ENCODE measurements around the gene CAGE1. TPM values are rescaled to one million over a fixed set of nuclear protein-coding genes. Genes with fewer than 3 reads are reported as not detected.
A peak's percentile ranks its signal among the peaks of the same experiment; 100 is the strongest.
"Not testable (repeated sequence)": the region's sequence is repeated elsewhere in the genome, so short reads cannot be mapped to it uniquely, and the experiment has no call there.

The CAGE1 gene
- total and polyA plus RNA-seq, 2 experiments from 2014 or later = 0.17 TPM; not detected in 1

GRCh38 chr6:7378740-7379139, 10.8 kb downstream of the CAGE1 start:
- no peak overlapping the region for H3K4me3 ChIP-seq
- TF ChIP-seq EZH2phosphoT487 (IDR thresholded peaks at IDR 0.05; ENCODE audit: low read depth, severe bottlenecking, unreplicated experiment) (no peak), EZH2 (IDR thresholded peaks at IDR 0.05; ENCODE audit: borderline replicate concordance) (no peak)
- TF ChIP-seq, protein P1, sequence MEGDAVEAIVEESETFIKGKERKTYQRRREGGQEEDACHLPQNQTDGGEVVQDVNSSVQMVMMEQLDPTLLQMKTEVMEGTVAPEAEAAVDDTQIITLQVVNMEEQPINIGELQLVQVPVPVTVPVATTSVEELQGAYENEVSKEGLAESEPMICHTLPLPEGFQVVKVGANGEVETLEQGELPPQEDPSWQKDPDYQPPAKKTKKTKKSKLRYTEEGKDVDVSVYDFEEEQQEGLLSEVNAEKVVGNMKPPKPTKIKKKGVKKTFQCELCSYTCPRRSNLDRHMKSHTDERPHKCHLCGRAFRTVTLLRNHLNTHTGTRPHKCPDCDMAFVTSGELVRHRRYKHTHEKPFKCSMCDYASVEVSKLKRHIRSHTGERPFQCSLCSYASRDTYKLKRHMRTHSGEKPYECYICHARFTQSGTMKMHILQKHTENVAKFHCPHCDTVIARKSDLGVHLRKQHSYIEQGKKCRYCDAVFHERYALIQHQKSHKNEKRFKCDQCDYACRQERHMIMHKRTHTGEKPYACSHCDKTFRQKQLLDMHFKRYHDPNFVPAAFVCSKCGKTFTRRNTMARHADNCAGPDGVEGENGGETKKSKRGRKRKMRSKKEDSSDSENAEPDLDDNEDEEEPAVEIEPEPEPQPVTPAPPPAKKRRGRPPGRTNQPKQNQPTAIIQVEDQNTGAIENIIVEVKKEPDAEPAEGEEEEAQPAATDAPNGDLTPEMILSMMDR (IDR thresholded peaks at IDR 0.05; ENCODE audit: poor library complexity) = no peak
- H3K4me1 ChIP-seq (ENCODE audit: insufficient read depth) = no peaks in the 10 kb centered on the region
- H3K36me3 ChIP-seq (replicated peaks; ENCODE audit: insufficient read depth, low read depth) = no peaks in the 10 kb centered on the region
- H2AFZ ChIP-seq = no peak overlapping the region
- H3K27me3 ChIP-seq = no peaks in the 10 kb centered on the region
- no peak overlapping the region for H3K4me2 ChIP-seq
- no peaks in the 10 kb centered on the region for H4K20me1 ChIP-seq (ENCODE audit: insufficient read depth, poor library complexity, severe bottlenecking)
- WGBS (ENCODE audit: low lambda C conversion rate, missing lambda C conversion rate) = 69% methylated on average over 4 of the region's 4 CpGs
- no peak overlapping the region for H3K27ac ChIP-seq
- H3K9me2 ChIP-seq (replicated peaks; ENCODE audit: insufficient read depth) = no peaks in the 10 kb centered on the region
- H3K9me3 ChIP-seq (ENCODE audit: low read depth) = no peaks in the 10 kb centered on the region
- H3K79me2 ChIP-seq = no peaks in the 10 kb centered on the region
- DNase-seq (ENCODE audit: low spot score) = no peak

GRCh38 chr6:7377961-7378360, 11.6 kb downstream of the CAGE1 start:
- no peaks in the 10 kb centered on the region for H3K9me2 ChIP-seq (replicated peaks; ENCODE audit: insufficient read depth)
- no peaks in the 10 kb centered on the region for H3K9me3 ChIP-seq (ENCODE audit: low read depth)
- H3K4me1 ChIP-seq (ENCODE audit: insufficient read depth) = no peaks in the 10 kb centered on the region
- no peak for TF ChIP-seq EZH2 (IDR thresholded peaks at IDR 0.05; ENCODE audit: borderline replicate concordance)
- TF ChIP-seq EZH2phosphoT487 (IDR thresholded peaks at IDR 0.05; ENCODE audit: low read depth, severe bottlenecking, unreplicated experiment) = no peak
- H4K20me1 ChIP-seq (ENCODE audit: insufficient read depth, poor library complexity, severe bottlenecking) = no peaks in the 10 kb centered on the region
- no peaks in the 10 kb centered on the region for H3K79me2 ChIP-seq
- H2AFZ ChIP-seq = no peak overlapping the region
- H3K27ac ChIP-seq = no peak overlapping the region
- DNase-seq (ENCODE audit: low spot score) = no peak
- 100% methylated on average over 1 of the region's 1 CpG for WGBS (ENCODE audit: low lambda C conversion rate, missing lambda C conversion rate)
- no peaks in the 10 kb centered on the region for H3K27me3 ChIP-seq
- H3K4me3 ChIP-seq = no peak overlapping the region
- H3K4me2 ChIP-seq = no peak overlapping the region
- H3K36me3 ChIP-seq (replicated peaks; ENCODE audit: insufficient read depth, low read depth) = no peaks in the 10 kb centered on the region

GRCh38 chr6:7373739-7374138, 15.8 kb downstream of the CAGE1 start:
- H3K4me3 ChIP-seq = no peak overlapping the region
- H3K9me2 ChIP-seq (replicated peaks; ENCODE audit: insufficient read depth) = no peaks in the 10 kb centered on the region
- H3K27me3 ChIP-seq = no peaks in the 10 kb centered on the region
- no peak for DNase-seq (ENCODE audit: low spot score)
- peak overlapping the region; percentile 40 for H2AFZ ChIP-seq
- no peak overlapping the region for H3K27ac ChIP-seq
- 80% methylated on average over 3 of the region's 3 CpGs for WGBS (ENCODE audit: low lambda C conversion rate, missing lambda C conversion rate)
- no peaks in the 10 kb centered on the region for H3K9me3 ChIP-seq (ENCODE audit: low read depth)
- TF ChIP-seq EZH2phosphoT487 (IDR thresholded peaks at IDR 0.05; ENCODE audit: low read depth, severe bottlenecking, unreplicated experiment) (no peak), EZH2 (IDR thresholded peaks at IDR 0.05; ENCODE audit: borderline replicate concordance) (no peak)
- TF ChIP-seq, protein P1 (IDR thresholded peaks at IDR 0.05; ENCODE audit: poor library complexity) = no peak
- H3K4me2 ChIP-seq = no peak overlapping the region
- no peaks in the 10 kb centered on the region for H3K79me2 ChIP-seq
- no peaks in the 10 kb centered on the region for H3K4me1 ChIP-seq (ENCODE audit: insufficient read depth)
- no peaks in the 10 kb centered on the region for H3K36me3 ChIP-seq (replicated peaks; ENCODE audit: insufficient read depth, low read depth)
- H4K20me1 ChIP-seq (ENCODE audit: insufficient read depth, poor library complexity, severe bottlenecking) = no peaks in the 10 kb centered on the region

DNA sequence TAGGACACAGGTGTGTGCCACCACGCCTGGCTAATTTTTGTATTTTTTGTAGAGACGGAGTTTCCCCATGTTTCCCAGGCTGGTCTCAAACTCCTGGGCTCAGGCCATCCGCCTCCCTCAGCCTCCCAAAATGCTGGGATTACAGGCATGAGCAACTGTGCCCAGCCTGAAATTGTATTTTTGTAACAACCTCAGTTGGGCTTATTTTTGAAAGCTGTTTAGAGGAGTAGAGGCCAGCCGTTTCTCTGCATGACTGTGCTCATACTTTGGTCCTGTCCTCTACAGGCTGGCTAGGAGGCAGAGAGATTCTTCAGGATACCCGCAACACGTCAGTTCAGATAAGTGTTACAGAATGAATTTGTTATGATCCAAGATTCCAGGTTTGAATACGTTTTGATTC, 22.1 kb downstream of the CAGE1 start:
- Histone ChIP-seq H3K9me3 (ENCODE audit: low read depth) (no peaks in the 10 kb centered on the region), H2AFZ (no peak overlapping the region), H3K79me2 (no peaks in the 10 kb centered on the region), H3K36me3 (replicated peaks; ENCODE audit: insufficient read depth, low read depth) (no peaks in the 10 kb centered on the region), H3K9me2 (replicated peaks; ENCODE audit: insufficient read depth) (no peaks in the 10 kb centered on the region), H3K4me2 (no peak overlapping the region), H3K4me3 (no peak overlapping the region), H4K20me1 (ENCODE audit: insufficient read depth, poor library complexity, severe bottlenecking) (no peaks in the 10 kb centered on the region), H3K4me1 (ENCODE audit: insufficient read depth) (no peaks in the 10 kb centered on the region), H3K27ac (no peak overlapping the region), H3K27me3 (no peaks in the 10 kb centered on the region)
- 89% methylated on average over 7 of the region's 7 CpGs for whole genome bisulfite sequencing (ENCODE audit: low lambda C conversion rate, missing lambda C conversion rate)
- no peak for DNase-seq (ENCODE audit: low spot score)
- TF ChIP-seq EZH2phosphoT487 (IDR thresholded peaks at IDR 0.05; ENCODE audit: low read depth, severe bottlenecking, unreplicated experiment) (no peak), EZH2 (IDR thresholded peaks at IDR 0.05; ENCODE audit: borderline replicate concordance) (no peak)
- TF ChIP-seq, protein P1 (IDR thresholded peaks at IDR 0.05; ENCODE audit: poor library complexity) = no peak

DNA sequence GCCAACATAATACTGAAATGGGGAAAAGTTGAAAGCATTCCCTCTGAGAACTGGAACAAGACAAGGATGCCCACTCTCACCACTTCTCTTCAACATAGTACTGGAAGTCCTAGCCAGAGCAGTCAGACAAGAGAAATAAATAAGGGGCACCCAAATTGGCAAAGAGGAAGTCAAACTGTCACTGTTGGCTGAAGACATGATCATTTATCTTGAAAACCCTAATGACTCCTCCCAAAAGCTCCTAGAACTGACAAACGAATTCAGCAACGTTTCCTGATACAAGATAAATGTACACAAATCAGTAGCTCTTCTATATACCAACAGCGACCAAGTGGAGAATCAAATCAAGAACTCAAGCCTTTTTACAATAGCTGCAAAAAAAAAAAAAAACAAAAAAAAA, 37.6 kb downstream of the CAGE1 start:
- H3K27me3 ChIP-seq; H3K4me3 ChIP-seq; DNase-seq (ENCODE audit: low spot score); H3K79me2 ChIP-seq; H3K9me2 ChIP-seq (replicated peaks; ENCODE audit: insufficient read depth); H4K20me1 ChIP-seq (ENCODE audit: insufficient read depth, poor library complexity, severe bottlenecking); H3K4me2 ChIP-seq; H3K36me3 ChIP-seq (replicated peaks; ENCODE audit: insufficient read depth, low read depth); H3K4me1 ChIP-seq (ENCODE audit: insufficient read depth); H3K27ac ChIP-seq; H3K9me3 ChIP-seq (ENCODE audit: low read depth); H2AFZ ChIP-seq: not testable (repeated sequence)
- WGBS (ENCODE audit: low lambda C conversion rate, missing lambda C conversion rate) = 91% methylated on average over 3 of the region's 3 CpGs

DNA sequence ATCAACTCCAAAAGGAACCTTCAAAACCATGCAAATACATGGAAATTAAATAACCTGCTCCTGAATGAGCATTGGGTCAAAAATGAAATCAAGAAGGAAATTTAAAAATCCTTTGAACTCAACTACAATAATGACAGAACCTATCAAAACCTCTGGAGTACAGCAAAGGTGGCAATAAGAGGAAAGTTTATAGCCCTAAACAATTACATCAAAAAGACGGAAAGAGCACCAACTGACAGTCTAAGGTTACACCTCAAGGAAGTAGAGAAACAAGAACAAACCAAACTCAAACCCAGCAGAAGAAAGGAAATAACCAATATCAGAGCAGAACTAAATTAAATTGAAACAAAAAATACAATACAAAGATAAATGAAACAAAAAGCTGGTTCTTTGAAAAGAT, 39.0 kb downstream of the CAGE1 start:
- not testable (repeated sequence) for H2AFZ ChIP-seq; H3K4me3 ChIP-seq; H3K4me2 ChIP-seq; H3K36me3 ChIP-seq (replicated peaks; ENCODE audit: insufficient read depth, low read depth); H3K27me3 ChIP-seq; H3K79me2 ChIP-seq; H4K20me1 ChIP-seq (ENCODE audit: insufficient read depth, poor library complexity, severe bottlenecking); H3K9me2 ChIP-seq (replicated peaks; ENCODE audit: insufficient read depth); H3K9me3 ChIP-seq (ENCODE audit: low read depth); H3K27ac ChIP-seq; H3K4me1 ChIP-seq (ENCODE audit: insufficient read depth); DNase-seq (ENCODE audit: low spot score)
- 72% methylated on average over 1 of the region's 1 CpG for WGBS (ENCODE audit: low lambda C conversion rate, missing lambda C conversion rate)

Measured in hepatocyte (in vitro differentiated cells).